H1 (cell line): Measurements from ENCODE around the gene ZBED4.
A peak's percentile ranks its signal among the peaks of the same experiment; 100 is the strongest.

ENCODE experiments used
- CBX5 ChIP-seq: fragments of 300-800, 300-1000 bp; sonication (generic); IDR thresholded peaks from 2 replicates; pipeline ENCODE4 v1.7.1; 2016; ENCODE audit warnings: antibody characterized with exemption, low read length, low read depth
- EP300 ChIP-seq, 2 experiments: IDR thresholded peaks; 1 replicate in 1 of 2; 2 replicates in 1 of 2; pipeline ENCODE4 v1.6.1; 2011 to 2012; ENCODE audit warnings: low read depth in 2 of 2, low read length in 2 of 2, mild to moderate bottlenecking in 2 of 2, borderline replicate concordance in 1 of 2, inconsistent platforms in 1 of 2, moderate library complexity in 1 of 2
- TF ChIP-seq, protein P1 (sequence below), 3 experiments: IDR thresholded peaks; 1 replicate in 2 of 3; 2 replicates in 1 of 3; pipeline versions ENCODE4 v1.5.1 to v1.6.1; 2011; ENCODE audit warnings: low read length in 3 of 3, mild to moderate bottlenecking in 3 of 3, inconsistent platforms in 2 of 3, low read depth in 1 of 3, moderate library complexity in 1 of 3; ENCODE audit not compliant: insufficient read depth in 1 of 3; ENCODE audit errors: control extremely low read depth in 1 of 3

DNA sequence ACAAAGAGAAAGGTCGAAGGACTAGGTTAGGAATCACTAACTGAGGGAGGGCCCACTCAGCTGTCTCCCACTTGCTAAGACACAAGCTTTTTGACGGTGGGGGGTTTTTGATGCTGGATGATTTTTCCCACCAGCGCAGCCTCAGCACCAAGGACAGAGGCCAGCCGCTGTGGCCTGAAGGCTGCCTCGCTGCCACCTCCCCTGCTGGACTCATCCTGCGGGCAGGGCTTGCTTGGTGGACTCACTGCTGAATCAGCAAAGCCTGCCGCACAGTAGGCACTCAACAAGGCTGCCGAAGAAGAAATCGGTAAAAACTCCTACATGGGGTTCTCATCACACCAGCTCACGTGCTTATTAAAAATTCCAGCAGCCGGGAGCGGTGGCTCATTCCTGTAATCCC is 62.0 kb downstream of the ZBED4 start:
- TF ChIP-seq EP300 (IDR thresholded peaks at IDR 0.05; ENCODE audit: borderline replicate concordance in 1 of 2, low read depth in 2 of 2, low read length in 2 of 2) = no peak
- no peak for TF ChIP-seq CBX5
- TF ChIP-seq, protein P1, sequence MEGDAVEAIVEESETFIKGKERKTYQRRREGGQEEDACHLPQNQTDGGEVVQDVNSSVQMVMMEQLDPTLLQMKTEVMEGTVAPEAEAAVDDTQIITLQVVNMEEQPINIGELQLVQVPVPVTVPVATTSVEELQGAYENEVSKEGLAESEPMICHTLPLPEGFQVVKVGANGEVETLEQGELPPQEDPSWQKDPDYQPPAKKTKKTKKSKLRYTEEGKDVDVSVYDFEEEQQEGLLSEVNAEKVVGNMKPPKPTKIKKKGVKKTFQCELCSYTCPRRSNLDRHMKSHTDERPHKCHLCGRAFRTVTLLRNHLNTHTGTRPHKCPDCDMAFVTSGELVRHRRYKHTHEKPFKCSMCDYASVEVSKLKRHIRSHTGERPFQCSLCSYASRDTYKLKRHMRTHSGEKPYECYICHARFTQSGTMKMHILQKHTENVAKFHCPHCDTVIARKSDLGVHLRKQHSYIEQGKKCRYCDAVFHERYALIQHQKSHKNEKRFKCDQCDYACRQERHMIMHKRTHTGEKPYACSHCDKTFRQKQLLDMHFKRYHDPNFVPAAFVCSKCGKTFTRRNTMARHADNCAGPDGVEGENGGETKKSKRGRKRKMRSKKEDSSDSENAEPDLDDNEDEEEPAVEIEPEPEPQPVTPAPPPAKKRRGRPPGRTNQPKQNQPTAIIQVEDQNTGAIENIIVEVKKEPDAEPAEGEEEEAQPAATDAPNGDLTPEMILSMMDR (IDR thresholded peaks at IDR 0.05; ENCODE audit: control extremely low read depth in 1 of 3, insufficient read depth in 1 of 3, low read depth in 1 of 3, low read length in 3 of 3) = peak in 1 of 3 experiments; percentile 1; a peak in 1 of 4 replicates
